ENCODE data around the gene RTP5.

GRCh38 chr2:241870081-241870541 lies 582 bp downstream of the RTP5 start:
- no peak for TF ChIP-seq CTCF (IDR thresholded peaks at IDR 0.05)
- no peak for TF ChIP-seq POLR2AphosphoS5 (IDR thresholded peaks at IDR 0.05)
